ENCODE results near the gene MRRF. TPM values are rescaled to one million over a fixed set of nuclear protein-coding genes. Genes with fewer than 3 reads are reported as not detected.

Gene MRRF
- total RNA-seq, 2 donors from 2014 or later, result 16.9 to 36.8 TPM

GRCh38 chr9:122277285-122277897 is 12.7 kb downstream of the MRRF start:
- H3K4me3 ChIP-seq, result no peak overlapping the region
- ATAC-seq (ENCODE audit: insufficient number of reproducible peaks, low FRiP score, low read depth) (no peak), DNase-seq (ENCODE audit: low spot score) (no peak)
- no peaks in the 10 kb centered on the region for H3K4me1 ChIP-seq (ENCODE audit: control insufficient read depth in 1 of 2, low read depth in 2 of 2)
- no peak overlapping the region for H3K27ac ChIP-seq
- no peaks in the 10 kb centered on the region for H3K36me3 ChIP-seq
- peaks cover 10% of the 10 kb centered on the region for H3K9me3 ChIP-seq
- TF ChIP-seq CTCF (IDR thresholded peaks at IDR 0.05), result no peak
- no peaks in the 10 kb centered on the region for H3K27me3 ChIP-seq (replicated peaks; ENCODE audit: insufficient read depth)

- H3K4me1 ChIP-seq (ENCODE audit: control insufficient read depth in 1 of 2, low read depth in 2 of 2), result no peaks in the 10 kb centered on the region
- no peak for DNase-seq (ENCODE audit: low spot score)
- ATAC-seq (ENCODE audit: insufficient number of reproducible peaks, low FRiP score, low read depth), result no peak
- peaks cover 8% of the 10 kb centered on the region for H3K36me3 ChIP-seq
- H3K4me3 ChIP-seq, result no peak overlapping the region
- peaks cover 10% of the 10 kb centered on the region for H3K9me3 ChIP-seq
- H3K27ac ChIP-seq, result no peak overlapping the region
- no peaks in the 10 kb centered on the region for H3K27me3 ChIP-seq (replicated peaks; ENCODE audit: insufficient read depth)
- TF ChIP-seq CTCF (IDR thresholded peaks at IDR 0.05), result no peak
These were observed 16.7 kb downstream of the MRRF start for GRCh38 chr9:122281368-122281767.

GRCh38 chr9:122286764-122287163 is 22.1 kb downstream of the MRRF start:
- TF ChIP-seq CTCF (IDR thresholded peaks at IDR 0.05), result no peak
- Histone ChIP-seq H3K27me3 (replicated peaks; ENCODE audit: insufficient read depth) (no peaks in the 10 kb centered on the region), H3K9me3 (no peaks in the 10 kb centered on the region), H3K36me3 (peaks cover 9% of the 10 kb centered on the region), H3K4me3 (no peak overlapping the region), H3K4me1 (ENCODE audit: control insufficient read depth in 1 of 2, low read depth in 2 of 2) (no peaks in the 10 kb centered on the region), H3K27ac (no peak overlapping the region)
- no peak for ATAC-seq (ENCODE audit: insufficient number of reproducible peaks, low FRiP score, low read depth)
- DNase-seq (ENCODE audit: low spot score), result no peak

GRCh38 chr9:122287214-122287720 is 22.6 kb downstream of the MRRF start:
- no peak for DNase-seq (ENCODE audit: low spot score)
- no peaks in the 10 kb centered on the region for H3K4me1 ChIP-seq (ENCODE audit: control insufficient read depth in 1 of 2, low read depth in 2 of 2)

GRCh38 chr9:122291458-122291857 is 26.8 kb downstream of the MRRF start:
- DNase-seq (ENCODE audit: low spot score) (no peak), ATAC-seq (ENCODE audit: insufficient number of reproducible peaks, low FRiP score, low read depth) (no peak)
- Histone ChIP-seq H3K36me3 (no peaks in the 10 kb centered on the region), H3K4me1 (ENCODE audit: control insufficient read depth in 1 of 2, low read depth in 2 of 2) (no peaks in the 10 kb centered on the region), H3K27me3 (replicated peaks; ENCODE audit: insufficient read depth) (no peaks in the 10 kb centered on the region), H3K9me3 (no peaks in the 10 kb centered on the region), H3K4me3 (no peak overlapping the region), H3K27ac (no peak overlapping the region)
- no peak for TF ChIP-seq CTCF (IDR thresholded peaks at IDR 0.05)

More at GRCh38 chr9:122287214-122287720, 22.6 kb downstream of the MRRF start:
- H3K27ac ChIP-seq, result no peak overlapping the region
- no peaks in the 10 kb centered on the region for H3K9me3 ChIP-seq
- peaks cover 9% of the 10 kb centered on the region for H3K36me3 ChIP-seq
- ATAC-seq (ENCODE audit: insufficient number of reproducible peaks, low FRiP score, low read depth), result no peak
- H3K4me3 ChIP-seq, result no peak overlapping the region
- no peak for TF ChIP-seq CTCF (IDR thresholded peaks at IDR 0.05)
- H3K27me3 ChIP-seq (replicated peaks; ENCODE audit: insufficient read depth), result no peaks in the 10 kb centered on the region

All from thoracic aorta (tissue), 2 donors.